C4-2B (cell line): Measurements from ENCODE around the gene SLC51A.

Experiments used
- ZFX ChIP-seq: fragments of 450-650 bp; IDR thresholded peaks from 2 replicates; pipeline ENCODE4 v1.6.1; 2017
- TF ChIP-seq, protein P1 (sequence below): fragments of 450-650 bp; conservative IDR thresholded peaks from 2 replicates; pipeline ENCODE4 v1.5.1; 2017; ENCODE audit warnings: mild to moderate bottlenecking

GRCh38 chr3:196222876-196223595 lies 6.7 kb downstream of the SLC51A start:
- TF ChIP-seq, protein P1, sequence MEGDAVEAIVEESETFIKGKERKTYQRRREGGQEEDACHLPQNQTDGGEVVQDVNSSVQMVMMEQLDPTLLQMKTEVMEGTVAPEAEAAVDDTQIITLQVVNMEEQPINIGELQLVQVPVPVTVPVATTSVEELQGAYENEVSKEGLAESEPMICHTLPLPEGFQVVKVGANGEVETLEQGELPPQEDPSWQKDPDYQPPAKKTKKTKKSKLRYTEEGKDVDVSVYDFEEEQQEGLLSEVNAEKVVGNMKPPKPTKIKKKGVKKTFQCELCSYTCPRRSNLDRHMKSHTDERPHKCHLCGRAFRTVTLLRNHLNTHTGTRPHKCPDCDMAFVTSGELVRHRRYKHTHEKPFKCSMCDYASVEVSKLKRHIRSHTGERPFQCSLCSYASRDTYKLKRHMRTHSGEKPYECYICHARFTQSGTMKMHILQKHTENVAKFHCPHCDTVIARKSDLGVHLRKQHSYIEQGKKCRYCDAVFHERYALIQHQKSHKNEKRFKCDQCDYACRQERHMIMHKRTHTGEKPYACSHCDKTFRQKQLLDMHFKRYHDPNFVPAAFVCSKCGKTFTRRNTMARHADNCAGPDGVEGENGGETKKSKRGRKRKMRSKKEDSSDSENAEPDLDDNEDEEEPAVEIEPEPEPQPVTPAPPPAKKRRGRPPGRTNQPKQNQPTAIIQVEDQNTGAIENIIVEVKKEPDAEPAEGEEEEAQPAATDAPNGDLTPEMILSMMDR = no peak
- TF ChIP-seq ZFX = no peak
